ENCODE data around the gene SPATA32.
A peak's percentile ranks its signal among the peaks of the same experiment; 100 is the strongest.

The SPATA32 gene

DNA sequence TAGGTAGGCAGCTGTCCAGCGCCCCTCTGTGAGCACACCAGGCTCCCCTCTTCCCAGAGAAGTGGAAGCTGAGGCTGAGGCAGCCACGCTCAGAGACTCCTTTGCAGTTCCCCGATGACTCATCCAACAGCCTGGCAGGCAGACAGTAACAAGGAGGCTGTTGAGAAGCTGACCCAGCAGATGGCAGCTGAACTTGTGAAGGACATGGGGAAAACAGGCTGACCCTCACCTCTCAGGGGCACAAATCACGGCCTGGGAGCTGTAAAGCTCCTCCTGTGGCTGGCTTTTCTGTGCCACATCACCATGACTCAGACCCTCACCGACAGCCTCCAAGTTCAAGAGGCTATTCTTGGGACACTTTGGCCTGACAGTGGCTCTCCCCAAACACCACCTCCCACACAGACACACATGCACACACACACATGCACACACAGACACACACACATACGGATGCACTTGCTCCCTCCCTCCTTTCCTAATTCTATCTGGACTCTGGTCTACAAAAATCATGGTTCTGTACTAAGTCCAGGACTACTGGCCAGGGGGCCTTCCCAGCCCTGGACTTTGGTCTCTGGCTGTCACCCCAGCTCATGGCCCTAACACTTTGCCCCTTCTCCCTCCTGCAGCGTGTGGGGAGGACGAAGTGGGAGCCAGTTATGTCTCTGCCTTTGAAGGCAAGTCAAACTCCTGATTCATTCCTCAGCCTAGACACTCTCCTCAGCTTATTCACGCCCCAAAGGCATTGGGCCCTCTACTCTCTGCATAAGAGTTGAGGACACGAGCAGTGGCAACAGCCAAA is 31.7 kb upstream of the SPATA32 start:
- DNase-seq (ENCODE audit: low read depth): no peak

DNA sequence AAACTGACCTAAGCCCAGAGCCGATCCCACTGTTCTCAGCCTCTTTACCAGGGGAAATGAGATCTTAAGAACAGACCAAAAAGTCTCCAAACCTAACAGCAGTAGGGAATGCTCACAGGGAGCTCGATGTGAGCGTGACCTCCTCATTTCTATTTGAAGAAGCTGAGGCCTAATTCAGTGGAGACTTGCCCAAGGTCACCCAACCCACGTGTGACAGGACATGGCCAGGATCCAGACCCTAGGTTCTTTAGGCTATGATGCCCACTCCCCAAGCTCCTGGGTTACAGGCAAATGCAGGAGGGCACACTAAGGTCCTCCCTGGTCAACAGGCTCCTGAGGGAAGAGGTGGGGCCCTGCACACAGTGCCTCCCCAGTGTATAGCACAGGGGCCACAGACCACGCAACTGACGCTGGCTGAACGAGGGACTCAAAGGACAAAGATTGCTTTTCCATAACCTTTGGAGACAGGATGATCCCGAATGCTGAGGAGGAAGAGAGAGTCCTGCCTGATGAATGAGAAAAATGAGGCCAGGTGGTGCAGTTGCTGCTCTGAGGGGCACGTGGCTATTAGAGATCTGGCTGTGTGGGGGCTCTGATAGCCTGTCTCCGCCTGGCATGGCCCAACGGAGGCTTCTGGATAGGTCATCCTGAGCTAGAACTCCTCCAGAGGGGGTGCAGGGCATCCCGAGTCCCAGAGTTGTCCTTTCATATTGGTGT is 31.0 kb upstream of the SPATA32 start:
- DNase-seq (ENCODE audit: low read depth): no peak

DNA sequence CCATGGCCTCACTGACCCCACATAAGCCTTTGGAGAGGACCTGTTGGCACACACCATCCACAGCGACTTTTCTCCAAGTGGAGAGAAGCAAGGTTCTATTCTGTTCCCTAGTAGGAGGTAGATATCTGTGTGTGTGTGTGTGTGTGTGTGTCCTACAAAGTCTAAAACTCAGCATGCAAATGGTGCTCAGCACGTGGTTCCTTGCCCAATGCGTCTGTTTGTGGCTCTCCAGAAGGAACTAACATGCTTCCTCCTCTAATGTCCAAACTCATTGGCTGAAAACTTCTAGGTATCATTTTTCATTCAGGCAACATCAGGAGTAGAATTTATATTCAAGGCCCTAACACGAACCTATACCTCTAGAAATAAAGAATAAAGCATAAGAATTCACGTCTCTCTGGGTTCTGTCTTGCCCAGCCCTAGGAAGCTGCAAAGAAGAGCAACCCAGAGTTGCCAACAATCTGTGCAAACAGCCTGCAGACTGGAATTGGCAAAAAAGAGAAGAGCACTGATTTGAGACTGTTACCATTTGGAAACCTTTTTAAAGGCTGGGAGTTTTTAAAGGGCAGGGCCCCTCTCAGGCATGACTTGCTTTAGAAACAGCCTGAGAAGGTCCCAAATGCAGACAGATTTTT is 29.4 kb upstream of the SPATA32 start:
- DNase-seq (ENCODE audit: low read depth): no peak

- no peak for DNase-seq (ENCODE audit: low read depth)
Observed at GRCh38 chr17:45290269-45290765, 28.4 kb upstream of the SPATA32 start.

DNA sequence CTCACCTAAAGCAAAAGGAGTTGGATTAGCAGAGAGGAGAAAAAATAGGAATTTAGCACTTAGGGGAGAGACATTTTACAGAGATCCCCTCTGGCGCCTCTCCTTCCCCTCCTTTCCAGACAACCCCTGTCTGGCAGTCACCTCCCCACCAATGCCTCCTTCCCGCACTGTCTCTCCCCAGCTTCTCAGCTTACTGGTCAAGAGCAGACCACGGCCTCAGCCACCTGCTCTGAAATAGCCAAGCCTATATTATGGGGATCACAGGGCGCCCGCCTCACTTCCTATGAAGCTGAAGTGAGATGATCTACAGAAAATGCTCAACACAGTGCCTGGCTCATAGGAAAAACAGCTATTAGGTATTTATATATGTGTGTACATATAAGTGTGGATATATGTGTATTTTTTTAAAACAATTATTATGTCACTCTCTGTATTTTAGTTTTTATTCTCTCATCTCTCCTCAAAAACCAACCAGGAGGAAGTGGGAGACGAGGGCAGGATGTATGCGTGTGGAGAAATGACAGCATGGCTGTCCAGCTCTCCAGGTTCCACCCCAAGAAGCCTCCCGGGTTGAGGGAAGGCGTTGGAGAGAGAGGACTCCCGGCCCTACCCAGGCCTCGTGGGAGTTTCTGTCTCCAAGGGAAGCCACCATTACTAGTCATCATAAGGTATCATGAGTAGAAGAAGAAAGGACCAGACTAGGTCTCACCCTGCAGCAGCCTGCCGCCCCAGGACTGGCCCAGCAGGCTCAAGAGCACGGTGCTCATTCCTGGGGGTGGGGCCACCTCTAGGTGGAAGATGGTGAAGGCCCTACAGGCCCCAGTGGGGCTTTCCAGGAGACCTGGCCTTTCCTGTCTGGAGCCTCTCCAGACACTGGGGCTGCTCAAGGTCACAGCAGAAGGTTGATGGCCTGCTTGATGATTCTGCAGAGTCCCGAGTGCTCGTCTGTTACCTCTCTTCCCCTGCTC is 27.7 kb upstream of the SPATA32 start:
- DNase-seq (ENCODE audit: low read depth): no peak

- no peak for DNase-seq (ENCODE audit: low read depth)
Observed at GRCh38 chr17:45288825-45289224, 26.9 kb upstream of the SPATA32 start.

DNA sequence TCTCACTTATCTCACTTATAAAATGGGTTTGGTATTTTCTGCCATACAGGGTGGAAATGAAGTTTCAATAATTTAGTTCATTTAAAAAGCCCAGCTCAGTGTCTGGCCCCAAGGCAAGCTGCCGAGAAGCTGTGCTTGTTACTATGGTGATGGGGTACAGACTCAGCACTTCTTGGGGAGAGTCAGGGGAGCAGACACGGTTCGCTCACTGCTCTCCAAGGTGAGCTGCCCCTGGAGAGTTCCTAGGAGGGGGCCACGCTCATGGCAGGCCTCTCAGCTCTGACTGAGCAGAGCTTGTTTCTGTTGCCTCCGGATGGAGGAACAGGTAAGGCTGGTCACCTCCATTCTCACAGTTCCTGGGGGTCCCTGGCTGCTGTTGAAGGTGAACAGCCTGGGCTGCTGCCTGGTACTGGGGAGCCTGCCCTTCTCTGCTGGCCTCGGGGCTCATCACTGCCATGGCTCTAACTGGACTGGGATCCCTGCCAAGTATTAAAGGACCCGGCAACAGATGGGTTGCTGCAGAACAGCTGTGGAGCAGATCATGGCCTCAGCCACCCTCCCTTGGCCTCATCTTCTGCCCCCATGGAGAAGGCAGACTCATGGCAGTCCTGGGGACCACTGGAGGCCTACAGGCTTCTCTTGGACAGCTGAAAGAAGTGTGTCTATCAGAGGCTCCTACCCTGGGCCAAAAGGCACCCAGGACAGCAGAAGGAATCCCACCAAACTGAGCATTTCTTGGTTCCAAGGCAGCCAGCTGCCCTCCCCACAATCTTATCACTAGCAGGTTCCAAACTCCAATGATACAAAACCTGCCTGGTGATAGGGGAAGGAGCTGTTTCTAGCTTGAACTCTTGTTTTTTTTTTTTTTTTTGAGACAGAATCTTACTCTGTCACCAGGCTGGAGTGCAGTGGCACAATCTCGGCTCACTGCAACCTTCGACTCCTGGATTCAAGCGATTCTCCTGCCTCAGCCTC is 25.9 kb upstream of the SPATA32 start:
- no peak for DNase-seq (ENCODE audit: low read depth)

DNA sequence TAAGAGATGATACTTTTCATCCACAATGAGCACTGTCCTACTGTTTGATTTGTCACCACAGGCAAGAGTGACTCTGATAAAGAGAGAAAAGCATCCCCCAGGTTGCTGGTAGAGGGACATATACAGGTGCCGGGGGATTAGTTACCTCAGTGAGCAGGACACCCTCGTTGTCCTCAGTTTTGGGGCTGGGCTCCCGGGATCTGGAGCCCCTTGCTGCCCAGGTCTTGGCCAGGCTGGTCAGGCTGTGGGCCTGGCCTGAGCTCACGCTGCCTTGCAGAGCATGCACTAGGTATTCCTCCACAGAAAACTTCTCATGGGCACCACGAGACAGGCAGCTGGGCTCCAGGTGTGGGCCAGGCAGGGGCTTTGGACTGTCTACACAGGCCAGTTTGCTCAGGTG is 24.4 kb upstream of the SPATA32 start:
- DNase-seq (ENCODE audit: low read depth): no peak

- DNase-seq (ENCODE audit: low read depth): no peak
Observed at GRCh38 chr17:45284176-45285140, 22.6 kb upstream of the SPATA32 start.

DNA sequence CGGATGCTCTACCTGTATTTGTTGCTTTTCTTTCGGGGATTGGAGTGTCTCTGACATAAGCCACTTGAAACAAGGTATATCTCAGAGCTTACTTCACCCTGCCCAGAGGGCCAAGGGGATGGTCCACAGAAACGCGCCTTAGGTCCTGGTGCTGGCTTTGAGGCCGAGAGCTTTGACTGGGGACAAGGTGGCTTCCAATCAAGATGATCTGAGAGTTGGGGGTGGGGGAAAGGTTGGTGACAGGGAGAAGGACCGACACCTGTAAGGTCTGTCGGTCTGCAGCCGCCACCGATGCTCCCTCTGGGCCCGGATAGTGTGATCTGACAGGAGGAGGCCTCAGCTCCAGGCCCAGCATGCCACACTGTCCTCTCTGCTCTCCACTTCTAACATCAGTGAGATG is 21.8 kb upstream of the SPATA32 start:
- DNase-seq (ENCODE audit: low read depth): no peak

GRCh38 chr17:45282683-45283644 is 21.1 kb upstream of the SPATA32 start:
- no peak for DNase-seq (ENCODE audit: low read depth)

DNA sequence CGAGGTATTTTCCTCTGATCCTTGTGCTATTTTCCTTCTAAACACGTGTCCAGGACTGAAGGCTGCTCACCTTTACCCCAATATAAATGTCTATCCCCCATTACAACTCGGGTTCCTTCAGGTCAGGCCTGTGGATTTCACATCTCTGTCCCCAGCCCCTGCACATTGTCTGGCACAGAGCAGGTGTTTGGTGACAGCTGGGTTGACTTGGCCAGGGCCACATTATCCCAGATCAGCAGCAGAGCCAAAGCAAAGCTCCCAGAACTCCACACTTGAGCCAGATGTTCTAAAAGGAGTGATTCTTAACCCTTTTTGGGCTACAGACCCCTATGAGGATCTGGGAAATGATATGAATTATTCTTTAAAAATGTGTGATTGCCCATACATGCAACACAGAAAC is 18.0 kb upstream of the SPATA32 start:
- no peak for DNase-seq (ENCODE audit: low read depth)

- no peak for DNase-seq (ENCODE audit: low read depth)
Observed at GRCh38 chr17:45277992-45278391, 16.1 kb upstream of the SPATA32 start.

- peak; percentile 84 for DNase-seq (ENCODE audit: low read depth)
Observed at GRCh38 chr17:45277216-45277849, 15.4 kb upstream of the SPATA32 start.

GRCh38 chr17:45276031-45276430 is 14.1 kb upstream of the SPATA32 start:
- DNase-seq (ENCODE audit: low read depth): no peak

GRCh38 chr17:45274033-45274432 is 12.1 kb upstream of the SPATA32 start:
- no peak for DNase-seq (ENCODE audit: low read depth)

GRCh38 chr17:45273551-45273957 is 11.7 kb upstream of the SPATA32 start:
- DNase-seq (ENCODE audit: low read depth): no peak

DNA sequence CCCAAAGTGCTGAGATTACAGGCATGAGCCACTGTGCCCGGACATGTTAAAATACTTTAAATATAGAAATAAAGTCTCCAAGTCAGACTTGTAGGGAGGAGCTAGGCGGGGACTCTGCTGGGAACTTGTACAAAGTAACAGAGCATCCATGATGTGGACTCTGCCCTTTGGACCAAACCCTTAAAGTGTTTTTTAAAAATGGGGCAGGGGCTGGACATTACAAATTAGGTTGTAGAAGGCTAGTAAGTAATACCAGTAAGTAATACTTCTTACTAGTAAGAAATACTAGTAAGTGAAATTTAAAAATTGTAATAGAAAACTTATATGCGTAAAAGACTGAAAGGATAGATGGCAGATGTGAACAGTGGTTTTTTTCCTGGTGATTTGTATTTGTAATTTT is 9.7 kb upstream of the SPATA32 start:
- DNase-seq (ENCODE audit: low read depth): no peak
